OCI-M1 (cell line): ENCODE results near the gene KCNE4.

ENCODE experiments used
- DNase-seq: peaks from one replicate; lab custom pipeline; 2025; lab: John Stamatoyannopoulos, UW

Gene KCNE4

GRCh38 chr2:223086370-223086981 lies 34.5 kb downstream of the KCNE4 start:
- no peak for DNase-seq

- no peak for DNase-seq
Measured at GRCh38 chr2:223087466-223087865, 35.5 kb downstream of the KCNE4 start.

DNA sequence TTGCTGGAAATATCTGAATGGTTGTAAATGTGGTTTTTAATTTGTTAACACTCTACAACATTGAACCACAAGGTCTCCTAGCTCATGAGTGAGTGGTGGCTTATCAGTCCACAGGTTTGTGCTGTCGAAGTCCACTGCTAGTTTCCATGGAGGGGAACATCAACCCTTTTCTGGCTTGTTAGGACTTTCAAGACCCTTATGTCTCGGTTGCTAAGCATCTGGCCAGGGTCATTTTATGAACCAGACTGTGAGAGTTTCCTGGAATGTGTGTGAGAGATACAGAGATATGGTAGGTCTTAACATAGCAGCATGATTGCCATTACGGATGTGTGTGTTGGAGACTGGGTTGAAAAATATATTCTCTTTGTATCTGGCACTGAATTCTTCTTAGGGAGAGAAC lies 36.9 kb downstream of the KCNE4 start:
- DNase-seq = no peak

- DNase-seq = no peak
Measured at GRCh38 chr2:223090039-223090438, 38.0 kb downstream of the KCNE4 start.

DNA sequence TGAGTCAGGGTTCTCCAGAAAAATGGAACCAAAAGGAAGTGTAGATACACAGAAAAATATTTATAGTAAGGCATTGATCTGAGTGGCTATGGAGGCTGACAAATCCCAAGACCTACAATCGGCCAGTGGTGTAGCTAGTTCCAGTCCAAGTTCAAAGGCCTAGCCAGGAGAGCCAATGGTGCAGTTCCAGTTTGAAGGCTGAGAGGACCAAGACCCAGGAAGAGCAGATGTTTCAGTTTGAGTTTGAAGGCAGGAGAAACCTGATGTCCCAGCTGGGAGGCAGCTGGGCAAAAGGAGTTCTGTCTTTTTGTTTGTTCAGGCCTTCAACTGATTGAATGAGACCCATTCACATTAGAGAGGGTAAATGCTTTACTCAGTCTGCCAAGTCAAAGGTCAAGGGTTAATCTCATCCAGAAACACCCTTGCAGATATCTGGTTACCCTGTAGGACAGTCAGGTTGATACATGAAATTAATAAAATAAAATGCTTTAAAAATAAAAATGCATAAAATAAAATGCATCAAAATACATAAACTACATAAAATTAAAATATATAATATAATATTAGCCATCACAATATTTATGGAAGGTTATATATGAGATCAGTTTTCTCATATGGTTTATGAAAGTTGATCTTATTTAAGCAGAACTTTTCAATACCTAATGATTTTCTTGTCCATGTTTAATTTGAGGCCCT lies 38.7 kb downstream of the KCNE4 start:
- no peak for DNase-seq

DNA sequence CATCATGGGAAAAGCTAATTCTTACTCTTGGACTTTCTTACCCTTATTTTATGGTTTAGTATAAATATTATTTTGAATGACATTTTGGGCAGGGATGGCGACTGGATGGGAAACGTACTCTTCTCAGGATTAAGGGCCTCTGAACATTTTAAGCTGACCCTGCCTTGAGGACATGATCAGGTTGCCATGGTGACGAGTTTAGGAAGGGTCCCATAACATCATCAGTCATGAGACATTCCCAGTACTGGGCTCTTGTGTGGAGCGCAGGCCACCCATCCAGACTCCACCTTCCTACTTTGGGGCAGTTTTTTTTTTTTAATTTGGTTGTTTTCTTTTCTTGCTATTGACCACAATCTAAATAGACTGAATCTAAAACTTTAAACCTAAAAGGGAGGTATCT lies 40.7 kb downstream of the KCNE4 start:
- no peak for DNase-seq

- no peak for DNase-seq
Measured at GRCh38 chr2:223093436-223094241, 41.6 kb downstream of the KCNE4 start.

DNA sequence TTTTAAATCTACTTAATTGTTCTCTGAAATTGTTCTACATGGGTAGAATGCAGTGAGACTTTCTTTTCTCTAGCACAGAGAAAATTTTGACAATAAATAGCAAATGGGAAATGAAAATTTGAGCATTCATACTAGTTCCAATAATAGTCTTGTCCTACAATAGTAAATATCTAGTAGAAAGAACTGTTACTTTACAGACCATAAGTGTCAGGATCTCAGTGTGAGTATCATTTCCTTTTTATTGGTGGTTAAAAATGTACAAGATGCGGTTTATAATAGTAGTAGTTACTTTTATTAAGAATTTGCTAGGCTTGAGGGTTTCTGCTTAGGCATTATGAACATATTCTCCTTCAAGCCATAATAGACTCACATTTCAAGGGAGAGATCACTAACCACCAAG lies 43.2 kb downstream of the KCNE4 start:
- DNase-seq = no peak

DNA sequence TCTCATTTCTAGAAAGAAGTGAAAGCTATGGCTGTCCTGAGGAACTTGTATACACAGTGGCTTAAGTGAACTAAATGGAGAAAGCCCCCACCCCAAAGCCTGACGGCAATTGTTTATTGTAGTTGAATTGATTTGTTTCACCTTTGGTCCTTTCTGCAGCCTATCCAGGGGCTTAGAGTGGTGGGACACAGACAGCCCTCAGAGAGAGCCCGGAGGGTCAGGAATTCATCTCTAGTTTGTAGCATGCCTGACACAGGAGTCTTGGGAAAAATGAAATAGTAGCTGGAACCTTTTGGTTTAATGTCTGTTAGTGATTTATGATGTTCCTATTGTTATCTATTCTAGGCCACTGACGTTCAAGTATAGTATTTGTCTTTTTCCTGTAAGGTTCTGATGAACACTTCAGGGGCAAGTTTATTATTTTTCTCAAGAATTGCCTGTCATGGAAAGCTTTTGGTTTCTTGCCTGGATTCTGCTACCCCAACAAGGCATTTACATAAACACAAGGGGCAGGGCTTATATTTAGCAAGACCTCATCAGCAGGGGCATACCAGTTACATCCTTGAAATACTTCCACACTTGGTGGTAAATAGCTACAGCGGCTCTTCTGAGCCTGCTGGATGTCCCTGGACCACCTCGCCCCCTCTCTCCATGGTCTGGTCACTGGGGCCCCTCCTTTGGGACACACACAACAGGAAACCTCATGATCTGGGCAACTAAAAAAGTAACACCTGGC lies 44.4 kb downstream of the KCNE4 start:
- no peak for DNase-seq

GRCh38 chr2:223097888-223098383 lies 45.9 kb downstream of the KCNE4 start:
- no peak for DNase-seq

DNA sequence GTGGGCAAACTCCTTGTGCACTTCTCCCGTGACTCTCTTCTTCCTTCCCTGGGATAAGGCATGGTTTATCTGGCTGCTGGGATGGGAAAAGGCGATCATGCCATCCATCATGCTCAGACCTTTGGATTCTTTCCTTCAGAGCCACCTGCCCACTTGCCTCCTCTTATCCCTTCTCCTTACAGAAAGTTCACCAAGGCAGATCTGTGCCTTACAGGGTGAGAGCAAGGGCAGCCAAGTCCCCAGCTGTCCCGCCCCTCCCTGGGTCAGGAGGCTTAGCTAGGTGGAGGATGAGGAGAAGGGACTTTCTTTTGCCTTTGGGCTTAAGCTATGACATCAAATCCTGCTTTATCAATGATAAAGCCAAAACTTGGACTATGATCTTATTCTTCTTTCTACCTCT lies 47.6 kb downstream of the KCNE4 start:
- DNase-seq = no peak

GRCh38 chr2:223100061-223100511 lies 48.1 kb downstream of the KCNE4 start:
- no peak for DNase-seq

DNA sequence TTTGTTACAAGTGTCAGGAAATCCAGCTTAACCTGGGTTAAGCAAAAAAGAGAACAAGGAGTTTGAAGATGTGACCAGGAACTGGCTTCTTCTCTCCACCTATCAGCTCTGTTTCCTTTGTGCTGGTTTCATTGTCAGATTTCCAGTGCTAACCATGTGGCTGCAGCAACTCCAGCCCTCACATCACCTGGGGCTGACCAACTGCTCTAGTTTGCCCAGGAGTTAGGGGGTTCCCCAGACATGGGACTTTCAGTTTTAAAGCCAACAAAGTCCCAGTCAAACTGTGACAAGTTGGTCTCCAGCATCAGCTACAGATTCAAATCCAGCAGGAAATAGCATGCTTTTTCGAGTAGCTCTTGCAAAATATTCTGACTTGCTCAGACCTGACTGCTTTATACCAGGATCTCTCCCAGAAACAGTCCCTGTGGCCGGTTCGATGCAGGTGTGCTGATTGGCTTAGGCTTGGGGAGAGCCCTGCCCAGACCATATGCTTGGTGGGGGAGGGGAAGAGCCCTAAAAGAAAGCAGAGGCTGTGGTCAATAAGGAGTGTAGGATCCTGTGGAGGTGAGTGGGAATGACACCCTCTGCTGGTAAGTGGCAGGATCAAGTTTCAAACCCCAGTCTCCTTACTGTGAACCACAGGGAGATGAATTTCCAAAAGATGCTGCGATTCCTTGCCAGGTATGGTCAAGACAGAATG lies 49.5 kb downstream of the KCNE4 start:
- peak; percentile 78 for DNase-seq

DNA sequence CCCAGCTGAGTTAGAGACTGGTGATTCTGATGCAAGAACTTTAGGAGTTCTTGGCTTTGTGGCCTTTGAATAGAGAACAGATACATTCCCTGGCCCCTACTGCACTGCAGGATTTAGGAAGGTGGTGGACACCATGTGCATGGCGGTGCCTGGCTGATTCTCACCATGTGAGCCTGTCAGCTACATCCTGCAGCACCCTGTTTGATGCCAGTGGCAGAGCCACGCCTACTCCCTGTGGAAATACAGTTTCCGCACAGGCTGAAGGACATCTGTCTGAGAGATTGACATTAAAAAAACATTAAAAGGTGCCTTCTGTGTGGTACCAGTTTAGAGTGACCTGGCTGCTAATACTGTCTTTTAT lies 50.0 kb downstream of the KCNE4 start:
- DNase-seq = no peak

DNA sequence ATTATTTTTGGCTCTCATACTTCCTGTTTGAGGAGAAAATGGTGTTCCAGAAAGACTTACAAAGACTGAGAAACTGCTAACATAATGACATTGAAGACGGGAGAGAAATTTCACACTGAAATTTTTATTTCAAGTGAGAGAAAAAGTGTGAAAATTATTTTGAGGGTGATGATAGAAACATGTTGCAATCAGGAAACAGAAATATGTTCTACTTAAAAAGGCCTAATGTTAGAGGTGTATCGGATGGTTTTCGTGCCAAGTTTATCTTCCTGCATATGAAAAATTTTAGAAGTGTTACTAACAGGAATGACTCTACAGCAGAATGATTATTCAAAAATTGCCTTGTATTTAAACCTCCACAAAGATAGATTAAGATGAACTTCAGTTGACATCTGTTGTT lies 50.5 kb downstream of the KCNE4 start:
- no peak for DNase-seq

- no peak for DNase-seq
Measured at GRCh38 chr2:223104336-223105132, 52.5 kb downstream of the KCNE4 start.
